Measurements from ENCODE around the gene KRTAP5-5.
"Not testable (repeated sequence)": the region's sequence is repeated elsewhere in the genome, so short reads cannot be mapped to it uniquely, and the experiment has no call there.

The KRTAP5-5 gene

GRCh38 chr11:1643146-1643690 is 13.6 kb downstream of the KRTAP5-5 start:
- DNase-seq = no peak

- no peak for DNase-seq
Observed at GRCh38 chr11:1644601-1645356, 15.2 kb downstream of the KRTAP5-5 start.

- DNase-seq = no peak
Observed at GRCh38 chr11:1645357-1645821, 15.8 kb downstream of the KRTAP5-5 start.

- DNase-seq = not testable (repeated sequence)
Observed at GRCh38 chr11:1646540-1646939, 17.0 kb downstream of the KRTAP5-5 start.

GRCh38 chr11:1647901-1648652 is 18.5 kb downstream of the KRTAP5-5 start:
- DNase-seq = no peak

- DNase-seq = no peak
Observed at GRCh38 chr11:1648653-1649420, 19.3 kb downstream of the KRTAP5-5 start.

GRCh38 chr11:1650034-1650917 is 20.7 kb downstream of the KRTAP5-5 start:
- DNase-seq = no peak

- no peak for DNase-seq
Observed at GRCh38 chr11:1650918-1651262, 21.3 kb downstream of the KRTAP5-5 start.

GRCh38 chr11:1651411-1651980 is 21.9 kb downstream of the KRTAP5-5 start:
- no peak for DNase-seq

- DNase-seq = no peak
Observed at GRCh38 chr11:1652026-1652425, 22.5 kb downstream of the KRTAP5-5 start.

GRCh38 chr11:1652442-1652770 is 22.8 kb downstream of the KRTAP5-5 start:
- no peak for DNase-seq

- peak; percentile 36 for DNase-seq
Observed at GRCh38 chr11:1652771-1653540, 23.4 kb downstream of the KRTAP5-5 start.

- no peak for DNase-seq
Observed at GRCh38 chr11:1653541-1654387, 24.2 kb downstream of the KRTAP5-5 start.

GRCh38 chr11:1654388-1655167 is 25.0 kb downstream of the KRTAP5-5 start:
- no peak for DNase-seq

GRCh38 chr11:1655168-1656060 is 25.8 kb downstream of the KRTAP5-5 start:
- DNase-seq = no peak

GRCh38 chr11:1656061-1656441 is 26.5 kb downstream of the KRTAP5-5 start:
- DNase-seq = no peak

- DNase-seq = no peak
Observed at GRCh38 chr11:1656670-1657069, 27.1 kb downstream of the KRTAP5-5 start.

GRCh38 chr11:1659506-1659905 is 29.9 kb downstream of the KRTAP5-5 start:
- DNase-seq = no peak

All from NK-92 treated with Interleukin-12 subunit alpha and Interleukin-12 subunit beta, amount 100 ng/mL, for 24 hours (cell line).